Urinary bladder (tissue), 4 donors: Measurements from ENCODE around the gene USP33. TPM values are rescaled to one million over a fixed set of nuclear protein-coding genes. Genes with fewer than 3 reads are reported as not detected.

Experiments used
- DNase-seq: peaks from one replicate; pipeline ENCODE4 v3.0.0-alpha.2; 2015; ENCODE audit errors: extremely low spot score
- H3K27ac ChIP-seq: one replicate; pipeline ENCODE4 v1.5.1; 2013; ENCODE audit warnings: low read depth, mild to moderate bottlenecking, moderate library complexity
- H3K36me3 ChIP-seq: one replicate; pipeline ENCODE4 v1.6.1; 2013; ENCODE audit warnings: mild to moderate bottlenecking, moderate library complexity; ENCODE audit not compliant: insufficient read depth
- H3K4me1 ChIP-seq: one replicate; pipeline ENCODE4 v1.6.1; 2013; ENCODE audit warnings: mild to moderate bottlenecking, moderate library complexity; ENCODE audit not compliant: insufficient read depth
- H3K4me3 ChIP-seq: one replicate; pipeline ENCODE4 v1.5.1; 2013; ENCODE audit warnings: low read depth, low read length
- WGBS: extraction: QIAGEN DNeasy Blood & Tissue Kit; methylation state at CpG from one replicate; pipeline ENCODE4 v1.1.7; 2013; 5-methylcytosine and 5-hydroxymethylcytosine counted together
- polyA plus RNA-seq: library from polyadenylated mRNA; stranded (reverse); fragments of 200-250 nt; gene quantifications from one replicate; pipeline ENCODE4 v1.2.3, GENCODE V29; 2013
- total RNA-seq: library from RNA; depleted of rRNA; stranded (reverse); fragments of >200 nt; gene quantifications from one replicate; pipeline ENCODE4 v1.2.3, GENCODE V29; 2014
- donor health status: healthy with polysubstance abuse.
- donor health status: healthy.

The USP33 gene
- total and polyA plus RNA-seq, 2 donors = 26.9 to 193 TPM

- 80% methylated on average over 1 of the region's 1 CpG for WGBS
- Histone ChIP-seq H3K27ac (no peak overlapping the region), H3K4me1 (no peaks in the 10 kb centered on the region), H3K4me3 (no peak overlapping the region), H3K36me3 (no peaks in the 10 kb centered on the region)
- DNase-seq = no peak
Measured at GRCh38 chr1:77673716-77674355, 85.8 kb downstream of the USP33 start.

GRCh38 chr1:77673030-77673429 lies 86.6 kb downstream of the USP33 start:
- H3K4me3 ChIP-seq = no peak overlapping the region
- WGBS = 90% methylated on average over 6 of the region's 6 CpGs
- DNase-seq = no peak
- H3K4me1 ChIP-seq = no peaks in the 10 kb centered on the region
- no peak overlapping the region for H3K27ac ChIP-seq
- no peaks in the 10 kb centered on the region for H3K36me3 ChIP-seq

- no peaks in the 10 kb centered on the region for H3K4me1 ChIP-seq
- DNase-seq = no peak
- 90% methylated on average over 2 of the region's 2 CpGs for WGBS
- no peaks in the 10 kb centered on the region for H3K36me3 ChIP-seq
- no peak overlapping the region for H3K4me3 ChIP-seq
- H3K27ac ChIP-seq = no peak overlapping the region
Measured at GRCh38 chr1:77672374-77672773, 87.3 kb downstream of the USP33 start.

GRCh38 chr1:77671836-77672235 lies 87.8 kb downstream of the USP33 start:
- Histone ChIP-seq H3K4me3 (no peak overlapping the region), H3K4me1 (no peaks in the 10 kb centered on the region)
- WGBS = 78% methylated on average over 5 of the region's 5 CpGs

GRCh38 chr1:77670330-77670729 lies 89.3 kb downstream of the USP33 start:
- Histone ChIP-seq H3K36me3 (no peaks in the 10 kb centered on the region), H3K4me1 (no peaks in the 10 kb centered on the region), H3K4me3 (no peak overlapping the region), H3K27ac (no peak overlapping the region)
- DNase-seq = no peak
- WGBS = 89% methylated on average over 7 of the region's 7 CpGs

More at GRCh38 chr1:77671836-77672235, 87.8 kb downstream of the USP33 start:
- no peaks in the 10 kb centered on the region for H3K36me3 ChIP-seq
- no peak for DNase-seq
- H3K27ac ChIP-seq = no peak overlapping the region

- no peak overlapping the region for H3K27ac ChIP-seq
- H3K4me3 ChIP-seq = no peak overlapping the region
- H3K4me1 ChIP-seq = no peaks in the 10 kb centered on the region
- 61% methylated on average over 1 of the region's 1 CpG for WGBS
- DNase-seq = no peak
- H3K36me3 ChIP-seq = no peaks in the 10 kb centered on the region
Measured at GRCh38 chr1:77668924-77669449, 90.7 kb downstream of the USP33 start.

- H3K4me3 ChIP-seq = no peak overlapping the region
- no peaks in the 10 kb centered on the region for H3K4me1 ChIP-seq
- no peak for DNase-seq
- WGBS = 86% methylated on average over 3 of the region's 3 CpGs
- no peak overlapping the region for H3K27ac ChIP-seq
- H3K36me3 ChIP-seq = no peaks in the 10 kb centered on the region
Measured at GRCh38 chr1:77664939-77665516, 94.6 kb downstream of the USP33 start.

- Histone ChIP-seq H3K4me1 (no peaks in the 10 kb centered on the region), H3K36me3 (no peaks in the 10 kb centered on the region), H3K27ac (no peak overlapping the region), H3K4me3 (no peak overlapping the region)
- 92% methylated on average over 4 of the region's 4 CpGs for WGBS
- no peak for DNase-seq
Measured at GRCh38 chr1:77661696-77662095, 98.0 kb downstream of the USP33 start.

GRCh38 chr1:77659879-77660593 lies 99.6 kb downstream of the USP33 start:
- Histone ChIP-seq H3K4me3 (no peak overlapping the region), H3K4me1 (no peaks in the 10 kb centered on the region), H3K36me3 (no peaks in the 10 kb centered on the region), H3K27ac (no peak overlapping the region)
- no peak for DNase-seq
- WGBS = 73% methylated on average over 4 of the region's 4 CpGs

GRCh38 chr1:77658271-77658670 lies 101.4 kb downstream of the USP33 start:
- Histone ChIP-seq H3K27ac (no peak overlapping the region), H3K4me3 (no peak overlapping the region), H3K36me3 (no peaks in the 10 kb centered on the region), H3K4me1 (no peaks in the 10 kb centered on the region)
- no peak for DNase-seq
- 96% methylated on average over 6 of the region's 6 CpGs for WGBS

- no peaks in the 10 kb centered on the region for H3K36me3 ChIP-seq
- 51% methylated on average over 2 of the region's 2 CpGs for WGBS
- no peak overlapping the region for H3K27ac ChIP-seq
- no peaks in the 10 kb centered on the region for H3K4me1 ChIP-seq
- DNase-seq = no peak
- no peak overlapping the region for H3K4me3 ChIP-seq
Measured at GRCh38 chr1:77655431-77655974, 104.1 kb downstream of the USP33 start.

GRCh38 chr1:77652970-77653516 lies 106.6 kb downstream of the USP33 start:
- H3K4me1 ChIP-seq = no peaks in the 10 kb centered on the region
- no peak for DNase-seq
- no peak overlapping the region for H3K27ac ChIP-seq
- WGBS = 90% methylated on average over 6 of the region's 6 CpGs
- H3K36me3 ChIP-seq = no peaks in the 10 kb centered on the region
- H3K4me3 ChIP-seq = no peak overlapping the region

GRCh38 chr1:77652268-77652667 lies 107.4 kb downstream of the USP33 start:
- DNase-seq = no peak
- no peak overlapping the region for H3K27ac ChIP-seq
- no peaks in the 10 kb centered on the region for H3K36me3 ChIP-seq
- no peaks in the 10 kb centered on the region for H3K4me1 ChIP-seq
- no peak overlapping the region for H3K4me3 ChIP-seq
